ENCODE data around the gene SPAG9.

Gene SPAG9

GRCh38 chr17:50914505-50915063 lies 206.1 kb downstream of the SPAG9 start:
- Mint-ChIP-seq H3K4me1 (peaks cover 74% of the 10 kb centered on the region), H3K4me3 (no peak overlapping the region), H3K27ac (peak overlapping the region; percentile 64), H3K36me3 (peaks cover 14% of the 10 kb centered on the region), H3K9me3 (no peaks in the 10 kb centered on the region)
- DNase-seq (ENCODE audit: low spot score in 2 of 2) (no peak), ATAC-seq (no peak)

- Mint-ChIP-seq H3K27ac (no peak overlapping the region), H3K9me3 (no peaks in the 10 kb centered on the region), H3K4me1 (peaks cover 73% of the 10 kb centered on the region), H3K36me3 (peaks cover 16% of the 10 kb centered on the region), H3K4me3 (no peak overlapping the region)
- no peak for ATAC-seq
- DNase-seq (ENCODE audit: low spot score in 2 of 2), result no peak
These were observed 207.5 kb downstream of the SPAG9 start for GRCh38 chr17:50913120-50913519.
